RWPE2 (cell line): ENCODE results near the gene SAMD14.

ENCODE experiments used
- ATAC-seq: fragments of 200-7000 bp; cut with Tn5 transposase; 3 replicates; pipeline ENCODE4 v1.9.1; 2021; ENCODE audit warnings: low read depth
- DNase-seq: peaks from one replicate; pipeline ENCODE4 v3.0.0-alpha.2; 2020; ENCODE audit warnings: low spot score
- H3K27ac ChIP-seq: fragments of 450-650 bp; 2 replicates; pipeline ENCODE4 v1.5.1; 2017; ENCODE audit warnings: mild to moderate bottlenecking; ENCODE audit not compliant: poor library complexity, severe bottlenecking
- H3K27me3 ChIP-seq: fragments of 250-450 bp; sonication (Bioruptor Pico); 2 replicates; pipeline ENCODE4 v1.5.1; 2021; ENCODE audit warnings: mild to moderate bottlenecking, moderate library complexity; ENCODE audit not compliant: insufficient read depth, poor library complexity, severe bottlenecking
- H3K36me3 ChIP-seq: fragments of 250-450 bp; sonication (Bioruptor Pico); 2 replicates; pipeline ENCODE4 v1.5.1; 2020; ENCODE audit warnings: low read depth, mild to moderate bottlenecking, moderate library complexity
- H3K4me1 ChIP-seq: fragments of 250-450 bp; sonication (Bioruptor Pico); 2 replicates; pipeline ENCODE4 v1.5.1; 2021; ENCODE audit warnings: mild to moderate bottlenecking, moderate library complexity; ENCODE audit not compliant: insufficient read depth, poor library complexity, severe bottlenecking
- H3K4me3 ChIP-seq: fragments of 250-450 bp; sonication (Bioruptor Pico); 2 replicates; pipeline ENCODE4 v1.5.1; 2021; ENCODE audit warnings: mild to moderate bottlenecking, moderate library complexity; ENCODE audit not compliant: severe bottlenecking
- H3K9me3 ChIP-seq: fragments of 250-450 bp; sonication (Bioruptor Pico); 2 replicates; pipeline ENCODE4 v1.5.1; 2021; ENCODE audit warnings: mild to moderate bottlenecking, moderate library complexity; ENCODE audit not compliant: severe bottlenecking
- CTCF ChIP-seq: fragments of 450-650 bp; IDR thresholded peaks from one replicate; pipeline ENCODE4 v1.5.1; 2017; ENCODE audit warnings: mild to moderate bottlenecking, moderate library complexity; ENCODE audit not compliant: poor library complexity, severe bottlenecking

The SAMD14 gene

GRCh38 chr17:50141026-50141744 lies 11.2 kb upstream of the SAMD14 start:
- TF ChIP-seq CTCF = no peak
- DNase-seq = no peak
- no peak overlapping the region for H3K4me3 ChIP-seq
- H3K9me3 ChIP-seq = no peaks in the 10 kb centered on the region
- H3K4me1 ChIP-seq = peaks cover 3% of the 10 kb centered on the region
- no peaks in the 10 kb centered on the region for H3K27me3 ChIP-seq
- peak overlapping the region; percentile 3 for H3K27ac ChIP-seq
- ATAC-seq = no peak
- H3K36me3 ChIP-seq = peaks cover 91% of the 10 kb centered on the region

GRCh38 chr17:50139950-50140885 lies 10.3 kb upstream of the SAMD14 start:
- Histone ChIP-seq H3K4me3 (no peak overlapping the region), H3K27me3 (no peaks in the 10 kb centered on the region), H3K27ac (peak overlapping the region; percentile 3), H3K36me3 (peaks cover 87% of the 10 kb centered on the region), H3K4me1 (peaks cover under 1% of the 10 kb centered on the region), H3K9me3 (no peaks in the 10 kb centered on the region)
- peak; percentile 94 for TF ChIP-seq CTCF
- ATAC-seq (peak; percentile 75), DNase-seq (peak; percentile 76)

GRCh38 chr17:50139185-50139783 lies 9.3 kb upstream of the SAMD14 start:
- no peaks in the 10 kb centered on the region for H3K9me3 ChIP-seq
- TF ChIP-seq CTCF = no peak
- no peak for DNase-seq
- ATAC-seq = no peak
- H3K4me3 ChIP-seq = no peak overlapping the region
- H3K27ac ChIP-seq = no peak overlapping the region
- H3K27me3 ChIP-seq = no peaks in the 10 kb centered on the region
- H3K36me3 ChIP-seq = peaks cover 83% of the 10 kb centered on the region
- H3K4me1 ChIP-seq = no peaks in the 10 kb centered on the region

- DNase-seq (no peak), ATAC-seq (no peak)
- no peak for TF ChIP-seq CTCF
- Histone ChIP-seq H3K36me3 (peaks cover 66% of the 10 kb centered on the region), H3K4me1 (no peaks in the 10 kb centered on the region), H3K4me3 (no peak overlapping the region), H3K27me3 (no peaks in the 10 kb centered on the region), H3K9me3 (no peaks in the 10 kb centered on the region), H3K27ac (no peak overlapping the region)
Observed at GRCh38 chr17:50137042-50137441, 7.1 kb upstream of the SAMD14 start.
